Testis (tissue), 2 donors: ENCODE results near the gene NBAS.

Source experiments
- POLR2A ChIP-seq: fragments of 450-650 bp; IDR thresholded peaks from one replicate; pipeline ENCODE4 v1.6.1; 2017; ENCODE audit warnings: antibody characterized with exemption, mild to moderate bottlenecking, moderate library complexity
- TF ChIP-seq, protein P1 (sequence below), 3 experiments: fragments of 450-650 bp in 2 of 3; fragments of 200-600 bp in 1 of 3; sonication (generic) in 1 of 3; IDR thresholded peaks; one replicate each; pipeline ENCODE4 v1.5.1; 2016 to 2019; ENCODE audit warnings: antibody characterized with exemption in 3 of 3, mild to moderate bottlenecking in 2 of 3, moderate library complexity in 1 of 3

DNA sequence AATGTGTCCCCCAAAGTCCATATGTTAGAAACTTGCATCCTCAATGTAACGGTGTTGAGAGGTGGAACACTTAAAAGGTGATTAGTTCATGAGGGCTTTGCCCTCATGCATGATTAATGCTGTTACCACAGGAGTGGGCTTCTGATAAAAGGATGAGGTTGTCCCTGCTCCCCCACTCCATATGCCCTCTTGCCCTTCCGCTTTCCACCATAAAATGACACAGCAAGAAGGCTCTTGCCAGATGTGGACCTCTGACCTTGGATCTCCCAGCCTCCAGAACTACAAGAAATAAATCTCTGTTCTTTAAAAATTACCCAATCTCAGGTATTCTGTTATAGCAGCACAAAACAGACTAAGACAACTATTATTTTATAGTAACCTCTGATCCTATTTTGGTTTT, 412.1 kb downstream of the NBAS start:
- TF ChIP-seq, protein P1, sequence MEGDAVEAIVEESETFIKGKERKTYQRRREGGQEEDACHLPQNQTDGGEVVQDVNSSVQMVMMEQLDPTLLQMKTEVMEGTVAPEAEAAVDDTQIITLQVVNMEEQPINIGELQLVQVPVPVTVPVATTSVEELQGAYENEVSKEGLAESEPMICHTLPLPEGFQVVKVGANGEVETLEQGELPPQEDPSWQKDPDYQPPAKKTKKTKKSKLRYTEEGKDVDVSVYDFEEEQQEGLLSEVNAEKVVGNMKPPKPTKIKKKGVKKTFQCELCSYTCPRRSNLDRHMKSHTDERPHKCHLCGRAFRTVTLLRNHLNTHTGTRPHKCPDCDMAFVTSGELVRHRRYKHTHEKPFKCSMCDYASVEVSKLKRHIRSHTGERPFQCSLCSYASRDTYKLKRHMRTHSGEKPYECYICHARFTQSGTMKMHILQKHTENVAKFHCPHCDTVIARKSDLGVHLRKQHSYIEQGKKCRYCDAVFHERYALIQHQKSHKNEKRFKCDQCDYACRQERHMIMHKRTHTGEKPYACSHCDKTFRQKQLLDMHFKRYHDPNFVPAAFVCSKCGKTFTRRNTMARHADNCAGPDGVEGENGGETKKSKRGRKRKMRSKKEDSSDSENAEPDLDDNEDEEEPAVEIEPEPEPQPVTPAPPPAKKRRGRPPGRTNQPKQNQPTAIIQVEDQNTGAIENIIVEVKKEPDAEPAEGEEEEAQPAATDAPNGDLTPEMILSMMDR (IDR thresholded peaks at IDR 0.05), result no peak
- TF ChIP-seq POLR2A, result no peak
